Loucy (cell line): ENCODE results near the gene ZNF516.

Source experiments
- H2AFZ ChIP-seq: fragments of 200-600 bp; sonication (generic); 2 replicates; pipeline ENCODE4 v1.6.0; 2016; ENCODE audit warnings: antibody characterized with exemption, mild to moderate bottlenecking, low read length, moderate library complexity
- H3F3A ChIP-seq: fragments of 200-600 bp; 2 replicates; pipeline ENCODE4 v1.6.0; 2016; ENCODE audit warnings: antibody characterized with exemption, low read depth, mild to moderate bottlenecking
- H3K27me3 ChIP-seq: fragments of 200-600 bp; sonication (generic); 2 replicates; pipeline ENCODE4 v1.6.1; 2014; ENCODE audit warnings: low read length, mild to moderate bottlenecking; ENCODE audit not compliant: insufficient read depth, poor library complexity, severe bottlenecking
- H3K36me3 ChIP-seq: fragments of 200-600 bp; sonication (generic); 2 replicates; pipeline ENCODE4 v1.6.1; 2016; ENCODE audit warnings: low read length; ENCODE audit not compliant: insufficient read depth
- H3K4me1 ChIP-seq: fragments of 200-600 bp; sonication (generic); 2 replicates; pipeline ENCODE4 v1.5.1; 2014; ENCODE audit warnings: low read length, mild to moderate bottlenecking; ENCODE audit not compliant: insufficient read depth, poor library complexity, severe bottlenecking
- H3K4me2 ChIP-seq: fragments of 200-600 bp; sonication (generic); 2 replicates; pipeline ENCODE4 v1.6.0; 2014; ENCODE audit warnings: antibody characterized with exemption, low read length, low read depth, mild to moderate bottlenecking; ENCODE audit not compliant: poor library complexity, severe bottlenecking
- H3K4me3 ChIP-seq: fragments of 200-600 bp; sonication (generic); 2 replicates; pipeline ENCODE4 v1.5.1; 2014; ENCODE audit warnings: low read length, mild to moderate bottlenecking, mixed read lengths; ENCODE audit not compliant: poor library complexity, severe bottlenecking
- H3K79me2 ChIP-seq: fragments of 200-600 bp; sonication (generic); 2 replicates; pipeline ENCODE4 v1.6.1; 2014; ENCODE audit warnings: low read length; ENCODE audit not compliant: insufficient read depth
- H3K9ac ChIP-seq: fragments of 200-600 bp; sonication (generic); 2 replicates; pipeline ENCODE4 v1.6.0; 2014; ENCODE audit warnings: mild to moderate bottlenecking, low read depth, low read length, moderate library complexity; ENCODE audit not compliant: poor library complexity, severe bottlenecking
- H3K9me2 ChIP-seq: fragments of 200-600 bp; sonication (generic); replicated peaks from 2 replicates; pipeline ENCODE4 v1.6.1; 2016; ENCODE audit warnings: low read depth, low read length, mixed read lengths
- H3K9me3 ChIP-seq: fragments of 200-600 bp; sonication (generic); 2 replicates; pipeline ENCODE4 v1.6.1; 2014; ENCODE audit warnings: mild to moderate bottlenecking, antibody characterized with exemption, low read length, low read depth; ENCODE audit not compliant: insufficient read depth
- H4K20me1 ChIP-seq: fragments of 200-600 bp; sonication (generic); 2 replicates; pipeline ENCODE4 v1.6.0; 2014; ENCODE audit warnings: antibody characterized with exemption, low read length, mild to moderate bottlenecking; ENCODE audit not compliant: insufficient read depth, poor library complexity, severe bottlenecking
- CTCF ChIP-seq: fragments of 200-600 bp; sonication (generic); conservative IDR thresholded peaks from 2 replicates; pipeline ENCODE4 v1.5.1; 2014; ENCODE audit warnings: mild to moderate bottlenecking, antibody characterized with exemption, low read length
- EZH2phosphoT487 ChIP-seq: fragments of 200-600 bp; IDR thresholded peaks from 2 replicates; pipeline ENCODE4 v1.6.1; 2018; ENCODE audit warnings: antibody characterized with exemption, mild to moderate bottlenecking, moderate library complexity, borderline replicate concordance

The ZNF516 gene

GRCh38 chr18:76441002-76441667 is 53.9 kb downstream of the ZNF516 start:
- Histone ChIP-seq H3K79me2 (no peaks in the 10 kb centered on the region; the same call in 1 of the 2 replicates), H4K20me1 (no peaks in the 10 kb centered on the region), H3K9me3 (no peaks in the 10 kb centered on the region), H2AFZ (no peak overlapping the region), H3K9ac (no peak overlapping the region), H3K9me2 (no peaks in the 10 kb centered on the region), H3K4me3 (no peak overlapping the region), H3K36me3 (peaks cover 7% of the 10 kb centered on the region; the same call in 1 of the 2 replicates), H3K27me3 (no peaks in the 10 kb centered on the region), H3K4me2 (no peak overlapping the region), H3F3A (no peaks in the 10 kb centered on the region), H3K4me1 (no peaks in the 10 kb centered on the region)
- TF ChIP-seq EZH2phosphoT487 (no peak), CTCF (no peak)

- Histone ChIP-seq H3F3A (no peaks in the 10 kb centered on the region), H3K27me3 (no peaks in the 10 kb centered on the region), H3K36me3 (peaks cover 7% of the 10 kb centered on the region; the same call in 1 of the 2 replicates), H3K9me2 (no peaks in the 10 kb centered on the region), H3K9me3 (no peaks in the 10 kb centered on the region), H3K4me2 (no peak overlapping the region), H3K9ac (no peak overlapping the region), H3K79me2 (no peaks in the 10 kb centered on the region), H3K4me3 (no peak overlapping the region), H3K4me1 (no peaks in the 10 kb centered on the region), H2AFZ (no peak overlapping the region), H4K20me1 (no peaks in the 10 kb centered on the region)
- TF ChIP-seq EZH2phosphoT487 (no peak), CTCF (no peak)
Observed at GRCh38 chr18:76437910-76438309, 57.1 kb downstream of the ZNF516 start.

GRCh38 chr18:76437011-76437410 is 58.0 kb downstream of the ZNF516 start:
- Histone ChIP-seq H3K4me3 (no peak overlapping the region), H3K9ac (no peak overlapping the region), H3K9me3 (no peaks in the 10 kb centered on the region), H2AFZ (no peak overlapping the region), H3K36me3 (peaks cover 7% of the 10 kb centered on the region; the same call in 1 of the 2 replicates), H4K20me1 (no peaks in the 10 kb centered on the region), H3K4me2 (no peak overlapping the region), H3K4me1 (no peaks in the 10 kb centered on the region), H3K9me2 (no peaks in the 10 kb centered on the region), H3K79me2 (no peaks in the 10 kb centered on the region; the same call in 1 of the 2 replicates), H3F3A (no peaks in the 10 kb centered on the region), H3K27me3 (no peaks in the 10 kb centered on the region)
- TF ChIP-seq EZH2phosphoT487 (no peak), CTCF (no peak)
